Activated T-cell treated with anti-CD3 and anti-CD28 coated beads for 4 hours (primary cell): ENCODE results near the gene FNBP1L.
"Not testable (repeated sequence)": the region's sequence is repeated elsewhere in the genome, so short reads cannot be mapped to it uniquely, and the experiment has no call there.

Experiments used
- DNase-seq: peaks from one replicate; pipeline ENCODE4 v3.0.0-alpha.2; 2020

The FNBP1L gene

GRCh38 chr1:93446837-93447451, 974 bp upstream of the FNBP1L start:
- DNase-seq = peak; percentile 13

GRCh38 chr1:93448292-93448982, 519 bp downstream of the FNBP1L start:
- DNase-seq = no peak

- DNase-seq = no peak
Observed at GRCh38 chr1:93448983-93449804, 1.3 kb downstream of the FNBP1L start.

GRCh38 chr1:93450321-93450720, 2.4 kb downstream of the FNBP1L start:
- no peak for DNase-seq

GRCh38 chr1:93453911-93454310, 6.0 kb downstream of the FNBP1L start:
- DNase-seq = no peak

GRCh38 chr1:93459126-93459525, 11.2 kb downstream of the FNBP1L start:
- DNase-seq = no peak

- DNase-seq = no peak
Observed at GRCh38 chr1:93461236-93461635, 13.3 kb downstream of the FNBP1L start.

GRCh38 chr1:93463960-93464359, 16.0 kb downstream of the FNBP1L start:
- no peak for DNase-seq

GRCh38 chr1:93465371-93466082, 17.6 kb downstream of the FNBP1L start:
- DNase-seq = not testable (repeated sequence)

GRCh38 chr1:93467606-93468005, 19.7 kb downstream of the FNBP1L start:
- no peak for DNase-seq

GRCh38 chr1:93468662-93469061, 20.7 kb downstream of the FNBP1L start:
- DNase-seq = no peak

GRCh38 chr1:93469223-93469622, 21.3 kb downstream of the FNBP1L start:
- not testable (repeated sequence) for DNase-seq

GRCh38 chr1:93471284-93471683, 23.4 kb downstream of the FNBP1L start:
- no peak for DNase-seq

GRCh38 chr1:93471911-93472310, 24.0 kb downstream of the FNBP1L start:
- no peak for DNase-seq

- no peak for DNase-seq
Observed at GRCh38 chr1:93474321-93474720, 26.4 kb downstream of the FNBP1L start.

GRCh38 chr1:93475681-93476080, 27.8 kb downstream of the FNBP1L start:
- no peak for DNase-seq

GRCh38 chr1:93479133-93479745, 31.3 kb downstream of the FNBP1L start:
- not testable (repeated sequence) for DNase-seq

GRCh38 chr1:93481899-93482298, 34.0 kb downstream of the FNBP1L start:
- not testable (repeated sequence) for DNase-seq

GRCh38 chr1:93483200-93483599, 35.3 kb downstream of the FNBP1L start:
- no peak for DNase-seq

- DNase-seq = no peak
Observed at GRCh38 chr1:93483606-93484005, 35.7 kb downstream of the FNBP1L start.

- no peak for DNase-seq
Observed at GRCh38 chr1:93488207-93488606, 40.3 kb downstream of the FNBP1L start.

- DNase-seq = no peak
Observed at GRCh38 chr1:93489756-93490155, 41.8 kb downstream of the FNBP1L start.

- no peak for DNase-seq
Observed at GRCh38 chr1:93490357-93490756, 42.4 kb downstream of the FNBP1L start.
